CD4-positive, alpha-beta T cell treated with Interleukin-15 for 4 hours (primary cell): ENCODE measurements around the gene LSS.

Experiments
- DNase-seq: peaks from one replicate; pipeline ENCODE4 v3.0.0-alpha.2; 2020; ENCODE audit warnings: low spot score

The LSS gene

GRCh38 chr21:46218906-46219590, 9.5 kb downstream of the LSS start:
- DNase-seq: no peak

- no peak for DNase-seq
Measured at GRCh38 chr21:46217511-46218196, 10.9 kb downstream of the LSS start.

- no peak for DNase-seq
Measured at GRCh38 chr21:46216132-46216747, 12.3 kb downstream of the LSS start.

GRCh38 chr21:46215436-46216131, 13.0 kb downstream of the LSS start:
- no peak for DNase-seq

- DNase-seq: no peak
Measured at GRCh38 chr21:46214478-46215340, 13.9 kb downstream of the LSS start.

GRCh38 chr21:46213620-46214286, 14.8 kb downstream of the LSS start:
- DNase-seq: no peak

- no peak for DNase-seq
Measured at GRCh38 chr21:46212721-46213484, 15.7 kb downstream of the LSS start.

GRCh38 chr21:46211786-46212720, 16.5 kb downstream of the LSS start:
- no peak for DNase-seq

- DNase-seq: no peak
Measured at GRCh38 chr21:46211376-46211775, 17.2 kb downstream of the LSS start.

GRCh38 chr21:46210378-46211136, 18.0 kb downstream of the LSS start:
- no peak for DNase-seq

- DNase-seq: no peak
Measured at GRCh38 chr21:46208761-46209721, 19.5 kb downstream of the LSS start.

GRCh38 chr21:46207920-46208591, 20.5 kb downstream of the LSS start:
- no peak for DNase-seq

GRCh38 chr21:46207006-46207919, 21.3 kb downstream of the LSS start:
- DNase-seq: no peak

GRCh38 chr21:46206163-46207005, 22.2 kb downstream of the LSS start:
- no peak for DNase-seq

GRCh38 chr21:46205766-46206162, 22.8 kb downstream of the LSS start:
- no peak for DNase-seq
